ENCODE data around the gene MYOM3. TPM values are rescaled to one million over a fixed set of nuclear protein-coding genes. Genes with fewer than 3 reads are reported as not detected.
A peak's percentile ranks its signal among the peaks of the same experiment; 100 is the strongest.

Gene MYOM3
- polyA plus RNA-seq, 2 of the 4 experiments (the other 2 are of a cell fraction): 2.6 to 8.5 TPM

DNA sequence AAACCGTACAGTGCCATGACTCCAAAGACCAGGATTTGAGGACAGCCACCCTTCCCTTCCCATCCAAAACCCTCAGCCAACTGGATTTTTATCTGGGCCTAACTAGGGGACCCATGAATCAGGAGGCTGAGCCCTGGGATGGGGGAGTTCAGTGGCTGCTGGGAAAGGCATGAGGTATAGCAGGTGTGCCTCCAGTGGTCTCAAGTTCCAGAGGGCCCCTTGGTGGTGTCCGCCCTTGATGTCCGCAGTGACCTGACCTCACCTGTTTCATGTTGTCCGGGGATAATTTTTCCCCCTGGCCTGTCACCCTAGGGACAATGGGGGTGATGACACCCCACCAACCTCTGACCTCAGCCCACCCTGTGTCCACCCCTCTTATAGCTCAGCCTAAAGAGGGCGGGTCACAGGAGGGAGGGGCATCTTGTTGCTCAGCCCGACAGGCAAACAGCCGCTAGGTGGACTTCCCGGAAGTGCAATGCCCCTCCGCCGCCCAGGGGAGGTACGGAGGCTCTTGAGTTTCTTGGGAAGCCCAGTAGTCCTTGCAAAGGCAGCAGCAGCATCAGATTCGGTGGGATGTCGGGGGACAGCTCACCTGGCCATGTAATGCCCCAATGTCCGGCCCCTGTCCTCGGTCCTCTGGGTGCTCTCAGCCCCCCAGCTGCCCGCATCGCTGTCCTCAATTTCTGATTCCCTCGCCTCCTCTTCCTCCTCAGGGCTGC lies 44.8 kb upstream of the MYOM3 start:
- ChIA-PET POLR2A (no interaction called here), CTCF (interaction anchor here (0.7 to 9.3 kb wide), 2 partner anchors 12 to 236 kb away, joined by 3 to 88 read pairs; no protein-coding TSS in a partner anchor)
- Histone ChIP-seq H3K4me3 (no peak overlapping the region), H3K27ac (no peak overlapping the region), H3K9me3 (no peaks in the 10 kb centered on the region), H3K4me1 (no peaks in the 10 kb centered on the region), H3K4me2 (no peak overlapping the region)
- no peak for TF ChIP-seq TFCP2L1 (CRISPR knock-in tag; IDR thresholded peaks at IDR 0.05)
- TF ChIP-seq EP300 (IDR thresholded peaks at IDR 0.05): no peak
- TF ChIP-seq, protein P1, sequence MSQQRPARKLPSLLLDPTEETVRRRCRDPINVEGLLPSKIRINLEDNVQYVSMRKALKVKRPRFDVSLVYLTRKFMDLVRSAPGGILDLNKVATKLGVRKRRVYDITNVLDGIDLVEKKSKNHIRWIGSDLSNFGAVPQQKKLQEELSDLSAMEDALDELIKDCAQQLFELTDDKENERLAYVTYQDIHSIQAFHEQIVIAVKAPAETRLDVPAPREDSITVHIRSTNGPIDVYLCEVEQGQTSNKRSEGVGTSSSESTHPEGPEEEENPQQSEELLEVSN (IDR thresholded peaks at IDR 0.05; ENCODE audit: borderline replicate concordance, low read depth): no peak
- 95% methylated on average over 12 of the region's 18 CpGs for WGBS (ENCODE audit: missing lambda C conversion rate)
- FAIRE-seq (no peak), DNase-seq (ENCODE audit: low read depth in 1 of 2, low spot score in 1 of 2) (no peak), ATAC-seq (no peak)

DNA sequence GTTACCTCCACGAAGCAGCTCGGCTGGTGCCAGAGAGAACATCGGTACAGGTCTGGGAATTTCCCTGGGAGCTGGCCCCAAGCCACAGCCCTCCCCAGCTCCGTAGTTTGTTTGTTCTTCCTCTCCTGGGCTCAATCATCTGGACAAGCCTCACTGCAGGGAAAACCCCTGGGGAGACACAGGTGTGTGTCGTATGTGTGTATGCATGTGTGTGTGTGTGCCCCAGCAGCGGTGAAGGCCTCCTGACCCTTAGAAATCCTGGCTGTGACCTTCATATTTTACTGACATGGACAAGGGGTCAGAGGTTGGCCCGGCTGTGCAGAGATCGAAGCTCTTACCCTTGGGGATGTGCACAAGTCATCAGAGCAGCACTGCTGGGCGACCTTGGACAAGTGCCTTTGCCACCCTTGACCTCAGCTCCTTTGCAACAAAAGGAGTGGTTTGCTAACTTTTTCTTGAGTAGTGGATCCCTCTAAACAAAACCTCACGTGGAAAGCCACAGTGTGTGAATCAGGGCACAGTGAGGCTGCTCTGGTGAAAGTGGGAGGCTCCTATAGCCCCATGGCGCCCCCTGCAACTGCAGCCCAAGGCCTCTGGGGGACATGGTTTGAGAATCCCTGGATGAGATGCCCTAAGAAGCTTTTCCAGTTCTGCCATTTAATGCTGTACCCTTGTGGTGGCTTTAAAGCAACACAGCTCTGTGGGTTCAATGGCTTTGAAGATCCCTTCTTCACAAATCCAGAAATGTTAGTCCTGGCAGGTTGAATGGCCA lies 43.3 kb upstream of the MYOM3 start:
- FAIRE-seq: no peak
- WGBS (ENCODE audit: missing lambda C conversion rate): 67% methylated on average over 11 of the region's 11 CpGs
- ATAC-seq: peak in 1 of 2 experiments; percentile 51; a peak in 3 of 6 replicates
- peaks cover 4% of the 10 kb centered on the region; the same call in 1 of the 3 replicates for H3K4me1 ChIP-seq
- CTCF ChIA-PET: interaction anchor here (1.1 to 9.3 kb wide), 5 partner anchors 30 to 238 kb away, joined by 3 to 88 read pairs (median 5); no protein-coding TSS in a partner anchor
- H3K9me3 ChIP-seq: no peaks in the 10 kb centered on the region
- POLR2A ChIA-PET: no interaction called here
- no peak overlapping the region for H3K4me3 ChIP-seq
- H3K4me2 ChIP-seq: no peak overlapping the region
- no peak for TF ChIP-seq FOSB (CRISPR knock-in tag; IDR thresholded peaks at IDR 0.05)
- TF ChIP-seq RAD21 (conservative IDR thresholded peaks at IDR 0.05 in 1 of 2, IDR thresholded peaks at IDR 0.05 in 1 of 2): peak in 1 of 2 experiments; percentile 4; a peak in 1 of 5 replicates
- no peak for TF ChIP-seq POLR2A (IDR thresholded peaks at IDR 0.05; ENCODE audit: low read length)
- no peak for TF ChIP-seq ZSCAN20 (CRISPR knock-in tag; IDR thresholded peaks at IDR 0.05)
- TF ChIP-seq FOSL2 (IDR thresholded peaks at IDR 0.05): no peak
- no peak for TF ChIP-seq FOSL2 (CRISPR knock-in tag; IDR thresholded peaks at IDR 0.05)
- TF ChIP-seq, protein P2, sequence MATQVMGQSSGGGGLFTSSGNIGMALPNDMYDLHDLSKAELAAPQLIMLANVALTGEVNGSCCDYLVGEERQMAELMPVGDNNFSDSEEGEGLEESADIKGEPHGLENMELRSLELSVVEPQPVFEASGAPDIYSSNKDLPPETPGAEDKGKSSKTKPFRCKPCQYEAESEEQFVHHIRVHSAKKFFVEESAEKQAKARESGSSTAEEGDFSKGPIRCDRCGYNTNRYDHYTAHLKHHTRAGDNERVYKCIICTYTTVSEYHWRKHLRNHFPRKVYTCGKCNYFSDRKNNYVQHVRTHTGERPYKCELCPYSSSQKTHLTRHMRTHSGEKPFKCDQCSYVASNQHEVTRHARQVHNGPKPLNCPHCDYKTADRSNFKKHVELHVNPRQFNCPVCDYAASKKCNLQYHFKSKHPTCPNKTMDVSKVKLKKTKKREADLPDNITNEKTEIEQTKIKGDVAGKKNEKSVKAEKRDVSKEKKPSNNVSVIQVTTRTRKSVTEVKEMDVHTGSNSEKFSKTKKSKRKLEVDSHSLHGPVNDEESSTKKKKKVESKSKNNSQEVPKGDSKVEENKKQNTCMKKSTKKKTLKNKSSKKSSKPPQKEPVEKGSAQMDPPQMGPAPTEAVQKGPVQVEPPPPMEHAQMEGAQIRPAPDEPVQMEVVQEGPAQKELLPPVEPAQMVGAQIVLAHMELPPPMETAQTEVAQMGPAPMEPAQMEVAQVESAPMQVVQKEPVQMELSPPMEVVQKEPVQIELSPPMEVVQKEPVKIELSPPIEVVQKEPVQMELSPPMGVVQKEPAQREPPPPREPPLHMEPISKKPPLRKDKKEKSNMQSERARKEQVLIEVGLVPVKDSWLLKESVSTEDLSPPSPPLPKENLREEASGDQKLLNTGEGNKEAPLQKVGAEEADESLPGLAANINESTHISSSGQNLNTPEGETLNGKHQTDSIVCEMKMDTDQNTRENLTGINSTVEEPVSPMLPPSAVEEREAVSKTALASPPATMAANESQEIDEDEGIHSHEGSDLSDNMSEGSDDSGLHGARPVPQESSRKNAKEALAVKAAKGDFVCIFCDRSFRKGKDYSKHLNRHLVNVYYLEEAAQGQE (IDR thresholded peaks at IDR 0.05): no peak
- no peak overlapping the region for H3K27ac ChIP-seq
- peak; percentile 26 to 27 for DNase-seq (ENCODE audit: low read depth in 1 of 2, low spot score in 1 of 2)

DNA sequence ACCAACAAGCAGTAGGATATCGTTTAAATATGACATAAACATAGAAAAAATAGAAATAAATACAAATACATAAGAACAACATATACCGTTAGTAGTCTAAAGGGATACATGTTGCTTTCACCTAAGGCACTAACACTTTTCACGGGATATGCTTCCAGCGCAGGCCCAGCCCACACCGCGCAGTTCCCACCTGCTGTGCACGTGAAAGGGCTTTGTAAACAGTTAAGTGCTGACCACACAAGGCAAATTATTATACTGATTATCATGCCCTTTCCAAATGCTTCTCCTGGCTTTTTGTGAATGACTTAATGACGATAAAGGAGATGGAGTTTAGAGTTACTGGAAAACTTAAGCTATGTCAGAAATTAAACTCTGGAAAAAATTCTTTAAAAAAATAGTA lies 42.3 kb upstream of the MYOM3 start:
- Histone ChIP-seq H3K4me3 (no peak overlapping the region), H3K4me1 (peaks cover 12% of the 10 kb centered on the region), H3K9me3 (no peaks in the 10 kb centered on the region), H3K27ac (no peak overlapping the region), H3K4me2 (no peak overlapping the region)
- POLR2A ChIA-PET: no interaction called here
- CTCF ChIA-PET: interaction anchor here (1.1 to 9.3 kb wide), 5 partner anchors 31 to 239 kb away, joined by 3 to 88 read pairs (median 6); no protein-coding TSS in a partner anchor
- TF ChIP-seq RNF2 (IDR thresholded peaks at IDR 0.05; ENCODE audit: borderline replicate concordance, low read depth): no peak
- TF ChIP-seq, protein P3, sequence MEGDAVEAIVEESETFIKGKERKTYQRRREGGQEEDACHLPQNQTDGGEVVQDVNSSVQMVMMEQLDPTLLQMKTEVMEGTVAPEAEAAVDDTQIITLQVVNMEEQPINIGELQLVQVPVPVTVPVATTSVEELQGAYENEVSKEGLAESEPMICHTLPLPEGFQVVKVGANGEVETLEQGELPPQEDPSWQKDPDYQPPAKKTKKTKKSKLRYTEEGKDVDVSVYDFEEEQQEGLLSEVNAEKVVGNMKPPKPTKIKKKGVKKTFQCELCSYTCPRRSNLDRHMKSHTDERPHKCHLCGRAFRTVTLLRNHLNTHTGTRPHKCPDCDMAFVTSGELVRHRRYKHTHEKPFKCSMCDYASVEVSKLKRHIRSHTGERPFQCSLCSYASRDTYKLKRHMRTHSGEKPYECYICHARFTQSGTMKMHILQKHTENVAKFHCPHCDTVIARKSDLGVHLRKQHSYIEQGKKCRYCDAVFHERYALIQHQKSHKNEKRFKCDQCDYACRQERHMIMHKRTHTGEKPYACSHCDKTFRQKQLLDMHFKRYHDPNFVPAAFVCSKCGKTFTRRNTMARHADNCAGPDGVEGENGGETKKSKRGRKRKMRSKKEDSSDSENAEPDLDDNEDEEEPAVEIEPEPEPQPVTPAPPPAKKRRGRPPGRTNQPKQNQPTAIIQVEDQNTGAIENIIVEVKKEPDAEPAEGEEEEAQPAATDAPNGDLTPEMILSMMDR (IDR thresholded peaks at IDR 0.05): no peak
- no peak for TF ChIP-seq CHD2 (IDR thresholded peaks at IDR 0.05; ENCODE audit: low read length, partially characterized antibody)
- no peak for TF ChIP-seq PHF8 (IDR thresholded peaks at IDR 0.05; ENCODE audit: borderline replicate concordance, low read depth)
- no peak for TF ChIP-seq FOXS1 (CRISPR knock-in tag; IDR thresholded peaks at IDR 0.05)
- no peak for TF ChIP-seq HOXB5 (CRISPR knock-in tag; IDR thresholded peaks at IDR 0.05)
- no peak for TF ChIP-seq JUNB (IDR thresholded peaks at IDR 0.05)
- TF ChIP-seq RAD21 (conservative IDR thresholded peaks at IDR 0.05 in 1 of 2, IDR thresholded peaks at IDR 0.05 in 1 of 2): no peak
- TF ChIP-seq EP300 (IDR thresholded peaks at IDR 0.05): no peak
- TF ChIP-seq, protein P4, sequence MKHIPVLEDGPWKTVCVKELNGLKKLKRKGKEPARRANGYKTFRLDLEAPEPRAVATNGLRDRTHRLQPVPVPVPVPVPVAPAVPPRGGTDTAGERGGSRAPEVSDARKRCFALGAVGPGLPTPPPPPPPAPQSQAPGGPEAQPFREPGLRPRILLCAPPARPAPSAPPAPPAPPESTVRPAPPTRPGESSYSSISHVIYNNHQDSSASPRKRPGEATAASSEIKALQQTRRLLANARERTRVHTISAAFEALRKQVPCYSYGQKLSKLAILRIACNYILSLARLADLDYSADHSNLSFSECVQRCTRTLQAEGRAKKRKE (CRISPR knock-in tag; IDR thresholded peaks at IDR 0.05; ENCODE audit: low read depth): no peak
- TF ChIP-seq RCOR1 (IDR thresholded peaks at IDR 0.05; ENCODE audit: low read depth, low read length): no peak
- TF ChIP-seq CBX8 (IDR thresholded peaks at IDR 0.05): no peak
- TF ChIP-seq, protein P5, sequence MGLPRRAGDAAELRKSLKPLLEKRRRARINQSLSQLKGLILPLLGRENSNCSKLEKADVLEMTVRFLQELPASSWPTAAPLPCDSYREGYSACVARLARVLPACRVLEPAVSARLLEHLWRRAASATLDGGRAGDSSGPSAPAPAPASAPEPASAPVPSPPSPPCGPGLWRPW (IDR thresholded peaks at IDR 0.05): no peak
- no peak for TF ChIP-seq TFCP2L1 (CRISPR knock-in tag; IDR thresholded peaks at IDR 0.05)
- TF ChIP-seq BHLHE40 (IDR thresholded peaks at IDR 0.05; ENCODE audit: low read depth, low read length): no peak
- TF ChIP-seq NFE2L2 (conservative IDR thresholded peaks at IDR 0.05; ENCODE audit: low read length): no peak
- 61% methylated on average over 8 of the region's 8 CpGs for WGBS (ENCODE audit: missing lambda C conversion rate)
- FAIRE-seq (no peak), ATAC-seq (no peak), DNase-seq (ENCODE audit: low read depth in 1 of 2, low spot score in 1 of 2) (no peak)

Data from A549 (cell line).